Stimulated activated naive CD8-positive, alpha-beta T cell treated with anti-CD3 and anti-CD28 coated beads, Interleukin-15, Interleukin-2, amounts not matched to agents 100 ng/mL and 50 ng/mL, for 24 hours (primary cell): Measurements from ENCODE around the gene TBCB.

Source experiments
- H3K27ac Mint-ChIP-seq: one replicate; pipeline ENCODE4 v1.8.0; 2021; ENCODE audit warnings: mild to moderate bottlenecking, mixed read lengths
- H3K27me3 Mint-ChIP-seq: one replicate; pipeline ENCODE4 v1.8.0; 2021; ENCODE audit warnings: mixed read lengths
- H3K36me3 Mint-ChIP-seq: one replicate; pipeline ENCODE4 v1.8.0; 2021; ENCODE audit warnings: low read depth, mixed read lengths
- H3K4me1 Mint-ChIP-seq: one replicate; pipeline ENCODE4 v1.8.0; 2021; ENCODE audit warnings: low read depth, mixed read lengths
- H3K4me3 Mint-ChIP-seq: one replicate; pipeline ENCODE4 v1.8.0; 2021; ENCODE audit warnings: mild to moderate bottlenecking, mixed read lengths
- H3K9me3 Mint-ChIP-seq: one replicate; pipeline ENCODE4 v1.8.0; 2021; ENCODE audit warnings: mixed read lengths

Gene TBCB

GRCh38 chr19:36139473-36140303 lies 24.4 kb downstream of the TBCB start, which contains the start of gene CAPNS1:
Gene CAPNS1, plus strand, starts transcription at chr19:36140066. Its CDS starts 946 bp downstream, at chr19:36141012.
- Mint-ChIP-seq H3K36me3 (peaks cover 24% of the 10 kb centered on the region), H3K4me1 (peaks cover 21% of the 10 kb centered on the region), H3K9me3 (no peaks in the 10 kb centered on the region), H3K4me3 (peak within 1 kb of the TSS; percentile 93), H3K27me3 (no peaks in the 10 kb centered on the region), H3K27ac (peak within 1 kb of the TSS; percentile 93)

DNA sequence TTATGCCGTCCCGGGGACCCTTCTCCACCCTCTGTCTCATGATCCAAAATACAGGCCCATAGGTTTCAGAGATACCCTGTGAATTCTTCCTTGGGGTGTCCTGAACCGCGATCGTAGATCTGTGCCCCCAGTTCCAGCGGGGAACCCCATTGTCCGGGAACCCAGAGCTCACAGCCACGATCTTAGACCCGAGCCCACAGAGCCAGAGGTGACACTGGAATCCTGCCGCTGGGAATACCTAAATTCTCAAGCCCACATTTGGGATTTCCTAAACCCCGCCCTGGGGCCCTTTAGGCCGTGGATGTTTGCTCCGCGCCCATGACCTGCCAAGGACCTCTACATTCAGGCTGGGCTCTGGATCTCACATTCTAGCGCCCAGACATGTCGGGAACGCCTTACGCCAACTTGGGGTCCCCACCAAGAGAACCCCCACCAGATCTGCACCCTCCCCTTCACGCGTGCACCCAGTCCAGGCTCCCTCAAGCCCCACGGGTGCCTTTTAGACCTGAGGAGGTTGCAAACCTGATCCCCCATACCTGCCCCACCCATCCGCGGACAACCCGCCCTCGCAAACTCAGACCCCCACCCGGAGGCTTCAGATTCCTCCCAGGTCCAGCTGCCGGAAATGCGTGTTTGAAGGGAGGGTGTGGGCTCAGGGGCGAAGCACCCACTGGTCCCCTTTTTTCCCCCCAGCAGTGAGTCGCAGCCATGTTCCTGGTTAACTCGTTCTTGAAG lies 25.2 kb downstream of the TBCB start:
- Mint-ChIP-seq H3K27ac (peak overlapping the region; percentile 93), H3K4me3 (peak overlapping the region; percentile 93), H3K36me3 (peaks cover 32% of the 10 kb centered on the region), H3K27me3 (no peaks in the 10 kb centered on the region), H3K4me1 (peaks cover 21% of the 10 kb centered on the region), H3K9me3 (no peaks in the 10 kb centered on the region)

- Mint-ChIP-seq H3K9me3 (no peaks in the 10 kb centered on the region), H3K36me3 (peaks cover 40% of the 10 kb centered on the region), H3K27ac (peak overlapping the region; percentile 77), H3K27me3 (no peaks in the 10 kb centered on the region), H3K4me1 (peaks cover 21% of the 10 kb centered on the region), H3K4me3 (peak overlapping the region; percentile 93)
Measured at GRCh38 chr19:36141039-36141927, 26.0 kb downstream of the TBCB start.

DNA sequence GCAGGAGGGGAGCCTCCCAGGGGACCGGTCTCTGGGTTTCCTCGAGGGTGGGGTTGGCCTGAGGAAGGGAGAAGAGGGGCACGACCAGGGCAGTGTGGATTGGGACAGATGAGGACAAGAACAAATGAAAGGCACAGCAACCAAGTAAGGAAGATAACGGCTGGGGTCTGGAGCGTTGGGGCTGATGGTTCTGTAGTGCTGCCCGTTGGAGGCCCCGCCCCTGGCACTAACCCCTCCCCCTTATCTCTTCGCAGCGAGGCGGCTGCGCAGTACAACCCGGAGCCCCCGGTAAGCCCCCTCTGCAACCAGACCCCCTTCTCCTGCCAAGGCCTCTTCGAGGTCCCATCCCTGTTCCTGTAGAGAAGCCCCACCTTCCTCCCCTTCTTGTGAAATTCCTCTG lies 26.8 kb downstream of the TBCB start:
- Mint-ChIP-seq H3K27me3 (no peaks in the 10 kb centered on the region), H3K27ac (no peak overlapping the region), H3K4me1 (peaks cover 14% of the 10 kb centered on the region), H3K36me3 (peaks cover 48% of the 10 kb centered on the region), H3K9me3 (no peaks in the 10 kb centered on the region), H3K4me3 (no peak overlapping the region)

DNA sequence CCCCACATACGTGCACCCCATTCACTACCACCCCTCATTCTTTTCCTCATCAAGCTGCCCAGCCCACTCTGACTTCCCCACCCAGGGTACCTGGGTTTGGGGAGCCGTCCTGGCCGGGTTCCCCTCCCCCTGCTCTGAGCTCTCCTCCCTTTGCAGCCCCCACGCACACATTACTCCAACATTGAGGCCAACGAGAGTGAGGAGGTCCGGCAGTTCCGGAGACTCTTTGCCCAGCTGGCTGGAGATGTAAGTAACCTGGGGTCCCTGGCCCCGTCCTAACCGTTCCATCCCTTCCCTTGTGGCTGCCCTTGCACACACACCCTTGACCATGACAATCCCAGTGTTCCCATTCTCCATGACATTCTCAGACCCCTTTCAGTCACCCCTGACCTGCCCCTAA lies 27.2 kb downstream of the TBCB start:
- H3K4me1 Mint-ChIP-seq, result peaks cover 13% of the 10 kb centered on the region
- H3K36me3 Mint-ChIP-seq, result peaks cover 51% of the 10 kb centered on the region
- no peak overlapping the region for H3K27ac Mint-ChIP-seq
- H3K27me3 Mint-ChIP-seq, result no peaks in the 10 kb centered on the region
- H3K9me3 Mint-ChIP-seq, result no peaks in the 10 kb centered on the region
- no peak overlapping the region for H3K4me3 Mint-ChIP-seq

- peaks cover 66% of the 10 kb centered on the region for H3K36me3 Mint-ChIP-seq
Measured at GRCh38 chr19:36144624-36145023, 29.4 kb downstream of the TBCB start.

GRCh38 chr19:36149673-36150406 lies 34.6 kb downstream of the TBCB start:
- H3K4me3 Mint-ChIP-seq, result no peak overlapping the region
- H3K27me3 Mint-ChIP-seq, result no peaks in the 10 kb centered on the region
- H3K9me3 Mint-ChIP-seq, result no peaks in the 10 kb centered on the region
- H3K4me1 Mint-ChIP-seq, result no peaks in the 10 kb centered on the region
- peaks cover 52% of the 10 kb centered on the region for H3K36me3 Mint-ChIP-seq
- peak overlapping the region; percentile 12 for H3K27ac Mint-ChIP-seq

More at GRCh38 chr19:36144624-36145023, 29.4 kb downstream of the TBCB start:
- H3K27me3 Mint-ChIP-seq, result no peaks in the 10 kb centered on the region
- no peak overlapping the region for H3K4me3 Mint-ChIP-seq
- no peaks in the 10 kb centered on the region for H3K9me3 Mint-ChIP-seq
- H3K27ac Mint-ChIP-seq, result no peak overlapping the region
- peaks cover 10% of the 10 kb centered on the region for H3K4me1 Mint-ChIP-seq

DNA sequence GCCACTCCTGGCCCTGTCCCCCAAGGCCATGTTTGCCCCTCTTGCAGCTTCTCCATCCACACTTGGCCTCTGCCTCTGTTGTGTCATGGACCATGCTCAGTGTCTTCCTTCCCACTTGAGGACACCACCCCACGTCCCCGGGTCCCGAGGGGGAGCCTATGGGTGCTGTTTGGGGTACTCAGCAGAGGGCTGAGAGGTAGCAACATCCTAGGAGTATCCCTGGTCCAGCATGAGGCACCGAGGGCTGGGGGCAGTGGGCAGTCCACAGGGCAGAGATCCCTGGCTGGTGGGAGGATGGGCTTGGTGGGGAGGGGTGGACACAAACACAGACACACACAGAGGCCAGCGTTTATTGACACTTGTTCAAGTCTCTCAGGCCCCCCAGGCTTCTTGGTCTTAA lies 35.3 kb downstream of the TBCB start:
- peaks cover 45% of the 10 kb centered on the region for H3K36me3 Mint-ChIP-seq
- H3K4me3 Mint-ChIP-seq, result no peak overlapping the region
- no peaks in the 10 kb centered on the region for H3K27me3 Mint-ChIP-seq
- no peak overlapping the region for H3K27ac Mint-ChIP-seq
- no peaks in the 10 kb centered on the region for H3K4me1 Mint-ChIP-seq
- H3K9me3 Mint-ChIP-seq, result no peaks in the 10 kb centered on the region

GRCh38 chr19:36151144-36152018 lies 36.1 kb downstream of the TBCB start:
- no peaks in the 10 kb centered on the region for H3K27me3 Mint-ChIP-seq
- H3K4me1 Mint-ChIP-seq, result no peaks in the 10 kb centered on the region
- H3K36me3 Mint-ChIP-seq, result peaks cover 37% of the 10 kb centered on the region
- H3K4me3 Mint-ChIP-seq, result no peak overlapping the region
- no peaks in the 10 kb centered on the region for H3K9me3 Mint-ChIP-seq
- H3K27ac Mint-ChIP-seq, result no peak overlapping the region

GRCh38 chr19:36152019-36152351 lies 36.7 kb downstream of the TBCB start:
- Mint-ChIP-seq H3K4me1 (no peaks in the 10 kb centered on the region), H3K27me3 (no peaks in the 10 kb centered on the region), H3K27ac (no peak overlapping the region), H3K36me3 (peaks cover 31% of the 10 kb centered on the region), H3K9me3 (no peaks in the 10 kb centered on the region), H3K4me3 (no peak overlapping the region)

GRCh38 chr19:36152352-36153091 lies 37.3 kb downstream of the TBCB start, which contains the start of gene COX7A1:
Gene COX7A1, minus strand, starts transcription at chr19:36152447. Its CDS starts 40 bp downstream, at chr19:36152407.
- Mint-ChIP-seq H3K9me3 (no peaks in the 10 kb centered on the region), H3K27me3 (no peaks in the 10 kb centered on the region), H3K4me3 (no peak within 1 kb of the TSS), H3K4me1 (no peaks in the 10 kb centered on the region), H3K27ac (no peak within 1 kb of the TSS), H3K36me3 (peaks cover 27% of the 10 kb centered on the region)

DNA sequence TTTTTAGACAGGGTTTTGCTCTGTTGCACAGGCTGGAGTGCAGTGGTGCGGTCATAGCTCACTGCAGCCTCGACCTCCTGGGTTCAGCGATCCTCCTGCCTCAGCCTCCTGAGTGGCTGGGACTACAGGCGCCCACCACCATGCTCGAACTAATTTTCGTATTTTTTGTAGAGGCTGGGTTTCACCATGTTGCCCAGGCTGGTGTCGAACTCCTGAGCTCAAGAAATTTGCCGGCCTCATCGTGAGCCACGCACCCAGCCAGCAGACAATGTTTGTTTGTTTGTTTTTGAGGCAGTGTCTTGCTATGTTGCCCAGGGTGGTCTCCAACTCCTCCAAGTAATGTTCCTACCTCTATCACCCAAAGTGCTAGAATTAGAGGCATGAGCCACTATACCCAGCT lies 37.9 kb downstream of the TBCB start:
- H3K4me3 Mint-ChIP-seq, result no peak overlapping the region

More for the DNA sequence above, 37.9 kb downstream of the TBCB start:
- H3K27me3 Mint-ChIP-seq, result no peaks in the 10 kb centered on the region
- no peak overlapping the region for H3K27ac Mint-ChIP-seq
- peaks cover 23% of the 10 kb centered on the region for H3K36me3 Mint-ChIP-seq
- H3K4me1 Mint-ChIP-seq, result no peaks in the 10 kb centered on the region
- H3K9me3 Mint-ChIP-seq, result no peaks in the 10 kb centered on the region
